Renal pelvis (tissue), 4 donors: ENCODE results near the gene CAMKK2. TPM values are rescaled to one million over a fixed set of nuclear protein-coding genes. Genes with fewer than 3 reads are reported as not detected.
"Not testable (repeated sequence)": the region's sequence is repeated elsewhere in the genome, so short reads cannot be mapped to it uniquely, and the experiment has no call there.

ENCODE experiments used
- DNase-seq: peaks from one replicate; pipeline ENCODE4 v3.0.0-alpha.2; 2013
- polyA plus RNA-seq, 3 donors: library from polyadenylated mRNA; unstranded; fragments of 120-200 nt; gene quantifications; one replicate each; pipeline ENCODE4 v1.2.1, GENCODE V29; 2013; ENCODE audit not compliant: insufficient read length in 3 of 3

Gene CAMKK2
- polyA plus RNA-seq, 3 donors: 36.3 to 41.1 (median 37.2) TPM

- DNase-seq: not testable (repeated sequence)
Measured at GRCh38 chr12:121226871-121227270, 69.6 kb downstream of the CAMKK2 start.

- no peak for DNase-seq
Measured at GRCh38 chr12:121226399-121226798, 70.1 kb downstream of the CAMKK2 start.

DNA sequence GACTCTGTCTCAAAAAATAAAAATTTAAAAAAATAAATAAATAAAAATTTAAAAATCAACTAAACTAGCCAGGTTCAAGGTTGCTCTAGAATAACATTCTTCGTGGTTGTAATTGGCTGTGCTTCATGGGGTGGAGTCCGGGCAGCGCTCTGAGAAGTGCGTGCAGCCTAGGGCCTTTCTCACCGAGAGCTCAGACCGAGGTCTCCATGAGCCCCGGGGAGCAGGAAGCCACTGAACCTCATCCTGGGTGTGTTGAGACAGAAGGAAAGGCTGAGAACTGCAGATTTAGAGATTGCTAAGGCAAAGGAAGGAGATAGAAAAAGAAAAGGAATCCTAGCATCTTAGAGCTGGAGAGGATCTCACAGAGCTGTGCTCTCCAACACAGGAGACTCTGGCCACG, 71.9 kb downstream of the CAMKK2 start:
- no peak for DNase-seq

DNA sequence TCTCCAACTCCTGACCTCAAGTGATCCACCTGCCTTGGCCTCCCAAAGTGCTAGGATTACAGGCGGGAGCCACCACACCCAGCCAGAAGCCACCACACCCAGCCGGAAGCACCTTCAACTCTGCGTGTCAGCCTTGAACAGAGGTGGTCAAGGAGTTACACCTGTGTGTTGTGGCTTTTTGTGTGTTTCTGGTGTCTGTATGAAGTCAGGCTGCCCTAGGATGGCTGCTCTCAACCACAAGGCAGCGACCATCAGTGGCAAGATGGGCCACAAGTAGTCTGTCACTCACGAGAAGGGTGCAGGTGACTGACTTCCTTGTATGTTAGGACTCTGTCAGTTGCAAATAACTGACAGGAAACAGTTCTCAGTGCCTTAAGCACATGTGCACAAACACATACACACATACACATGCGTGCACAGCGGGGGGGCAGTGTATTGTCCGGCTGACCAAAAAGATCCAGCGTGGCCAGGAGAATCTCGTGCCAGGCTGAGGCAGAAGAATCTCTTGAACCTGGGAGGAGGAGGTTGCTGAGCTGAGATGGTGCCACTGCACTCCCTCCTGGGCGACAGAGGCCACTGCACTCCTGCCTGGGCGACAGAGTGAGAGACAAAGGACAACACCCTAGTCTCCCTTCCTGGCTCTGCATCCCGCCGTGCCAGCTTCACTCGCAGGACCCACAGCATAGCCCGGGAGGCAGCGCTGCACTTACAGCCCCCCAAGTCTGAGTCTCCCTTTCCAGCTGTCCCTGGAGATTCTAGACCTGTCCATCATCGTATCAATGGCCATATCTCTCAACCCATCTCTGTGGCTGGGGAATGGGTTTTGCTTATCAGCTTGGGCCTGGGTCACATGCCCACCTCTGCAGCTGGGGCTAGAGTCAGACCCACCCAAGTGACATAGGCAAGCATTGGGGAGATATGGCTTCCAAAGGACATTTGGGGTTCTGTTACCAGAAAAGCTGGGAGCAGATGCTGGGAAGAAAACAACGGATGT, 72.9 kb downstream of the CAMKK2 start:
- no peak for DNase-seq

DNA sequence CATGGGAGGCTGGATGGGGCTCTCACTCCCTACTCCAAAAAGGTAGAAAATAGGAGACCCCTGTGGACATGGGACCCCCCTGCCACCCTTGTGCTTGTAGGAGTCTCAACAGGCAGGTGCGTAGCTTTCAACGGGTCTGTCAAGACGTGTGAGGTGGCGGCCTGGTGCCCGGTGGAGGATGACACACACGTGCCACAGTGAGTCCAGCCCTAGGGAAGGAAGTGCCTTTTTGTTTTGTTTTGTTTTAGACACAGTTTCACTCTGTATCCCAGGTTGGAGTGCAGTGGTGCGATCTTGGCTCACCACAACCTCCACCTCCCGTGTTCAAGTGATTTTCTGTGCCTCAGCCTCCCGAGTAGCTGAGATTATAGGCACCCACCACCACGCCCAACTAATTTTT, 73.7 kb downstream of the CAMKK2 start:
- DNase-seq: no peak

GRCh38 chr12:121219353-121219986, 77.0 kb downstream of the CAMKK2 start:
- DNase-seq: no peak

DNA sequence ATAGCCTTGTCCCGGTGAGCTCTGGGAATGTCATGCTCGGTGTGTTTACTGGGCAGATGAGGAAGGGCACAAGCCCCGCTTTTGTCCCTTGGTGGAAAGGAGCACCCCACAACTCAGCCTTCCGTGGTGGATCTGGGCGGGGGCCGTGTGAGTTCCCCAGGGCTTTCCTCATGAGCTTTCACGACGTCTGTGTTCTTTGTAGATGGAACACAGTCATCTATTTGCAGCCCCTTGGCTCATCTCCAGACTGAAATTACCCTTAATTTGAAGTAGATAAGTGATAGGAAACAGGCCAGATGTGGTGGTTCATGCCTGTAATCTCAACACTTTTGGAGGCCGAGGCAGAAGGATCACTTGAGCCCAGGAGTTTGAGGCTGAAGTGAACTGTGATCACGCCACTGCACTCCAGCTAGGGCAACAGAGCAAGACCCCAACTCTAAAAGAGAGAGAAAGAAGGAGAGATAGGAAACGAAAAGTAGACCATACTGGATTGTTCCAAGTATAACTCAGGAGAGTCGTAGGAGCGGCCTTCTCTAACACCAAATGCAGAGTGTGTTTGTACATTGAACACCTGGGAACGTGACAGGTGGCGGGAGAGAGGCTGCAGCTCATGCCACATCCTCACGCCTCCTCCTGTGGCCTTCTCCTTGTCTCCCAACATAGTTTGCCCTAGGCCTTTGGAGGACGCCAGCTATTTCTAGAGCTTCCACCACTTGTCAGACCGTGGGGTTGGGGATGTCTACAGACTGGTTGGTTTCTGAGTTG, 77.7 kb downstream of the CAMKK2 start:
- DNase-seq: no peak

DNA sequence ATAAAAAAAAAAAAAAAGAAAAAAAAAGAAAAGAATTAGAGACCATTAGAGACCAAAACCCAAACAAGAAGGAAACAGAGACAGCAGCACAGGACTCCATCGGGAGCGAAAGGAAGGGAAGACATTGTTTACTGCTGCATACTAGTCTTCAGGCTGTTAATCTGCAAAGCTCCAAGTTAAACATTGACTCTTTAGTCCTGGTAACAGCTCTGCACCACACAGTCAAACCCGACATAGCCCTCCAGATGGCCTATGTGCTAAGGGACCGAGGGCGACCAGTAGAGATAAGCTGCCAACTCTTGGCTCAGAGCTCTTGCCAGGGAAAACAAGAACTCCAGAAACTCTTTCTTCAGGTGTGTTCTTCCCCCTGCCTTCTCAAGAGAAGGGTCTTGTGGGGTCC, 78.7 kb downstream of the CAMKK2 start:
- DNase-seq: no peak

- DNase-seq: peak; percentile 33
Measured at GRCh38 chr12:121217063-121217462, 79.4 kb downstream of the CAMKK2 start.

GRCh38 chr12:121216102-121216501, 80.4 kb downstream of the CAMKK2 start:
- DNase-seq: no peak

DNA sequence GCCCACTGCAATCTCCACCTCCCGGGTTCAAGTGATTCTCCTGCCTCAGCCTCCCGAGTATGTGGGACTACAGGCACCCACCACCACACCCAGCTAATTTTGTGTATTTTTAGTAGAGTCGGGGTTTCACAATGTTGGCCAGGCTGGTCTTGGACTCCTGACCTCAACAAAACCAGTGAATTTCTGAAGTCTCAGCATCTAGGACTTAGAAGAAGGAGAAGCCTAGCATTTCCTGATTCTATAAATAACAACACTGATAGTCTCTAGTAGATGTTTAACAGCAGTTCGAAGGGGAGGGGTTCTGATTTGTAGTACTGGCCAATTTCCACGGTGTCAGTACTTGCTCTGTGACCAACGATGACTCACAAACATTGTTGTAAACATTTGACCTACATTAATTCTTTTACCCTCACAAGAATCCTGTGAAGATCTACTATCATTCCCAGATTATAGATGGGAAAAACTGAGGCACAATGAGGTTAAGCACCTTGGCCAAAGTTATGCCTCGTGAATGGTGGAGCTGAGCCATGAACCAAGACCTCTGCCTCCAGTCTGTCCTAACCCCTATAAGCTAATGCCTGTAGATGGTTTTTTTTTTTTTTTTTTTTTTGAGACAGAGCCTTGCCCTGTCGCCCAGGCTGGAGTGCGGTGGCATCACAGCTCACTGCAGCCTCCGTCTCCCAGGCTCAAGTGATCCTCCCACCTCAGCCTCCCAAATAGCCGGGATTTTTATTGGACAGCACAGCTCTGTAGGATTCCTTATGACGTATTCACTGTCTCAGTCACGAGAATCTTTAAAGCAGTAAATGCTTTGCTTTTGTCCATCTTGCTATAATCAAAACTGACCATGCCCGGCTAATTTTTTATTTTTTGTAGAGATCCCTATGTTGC, 81.4 kb downstream of the CAMKK2 start:
- DNase-seq: peak; percentile 37

DNA sequence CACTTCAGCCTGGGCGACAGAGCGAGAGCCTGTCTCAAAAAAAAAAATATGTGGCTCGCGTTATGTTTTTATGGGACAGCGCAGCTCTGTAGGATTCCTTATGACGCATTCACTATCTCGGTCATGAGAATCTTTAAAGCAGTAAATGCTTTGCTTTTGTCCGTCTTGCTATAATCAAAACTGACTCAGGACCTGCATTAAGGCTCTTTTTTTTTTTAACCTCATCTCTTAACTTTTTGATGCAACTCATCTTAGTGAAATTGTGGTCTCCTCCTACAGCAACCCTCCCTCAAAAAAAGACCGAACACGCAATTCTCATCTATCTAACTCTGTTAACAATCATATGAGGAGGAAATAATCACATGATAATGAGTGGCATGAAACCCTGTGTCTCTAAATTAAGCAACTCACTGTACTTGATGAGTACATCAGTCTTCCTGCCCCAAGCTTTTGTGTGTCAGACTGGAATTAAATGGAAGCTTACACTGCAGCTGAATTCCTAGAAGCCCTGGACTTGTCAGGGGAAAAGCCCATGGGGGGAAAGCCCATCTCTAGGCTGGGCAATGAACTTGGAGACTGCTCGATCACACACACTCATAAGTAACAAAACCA, 82.2 kb downstream of the CAMKK2 start:
- DNase-seq: no peak

DNA sequence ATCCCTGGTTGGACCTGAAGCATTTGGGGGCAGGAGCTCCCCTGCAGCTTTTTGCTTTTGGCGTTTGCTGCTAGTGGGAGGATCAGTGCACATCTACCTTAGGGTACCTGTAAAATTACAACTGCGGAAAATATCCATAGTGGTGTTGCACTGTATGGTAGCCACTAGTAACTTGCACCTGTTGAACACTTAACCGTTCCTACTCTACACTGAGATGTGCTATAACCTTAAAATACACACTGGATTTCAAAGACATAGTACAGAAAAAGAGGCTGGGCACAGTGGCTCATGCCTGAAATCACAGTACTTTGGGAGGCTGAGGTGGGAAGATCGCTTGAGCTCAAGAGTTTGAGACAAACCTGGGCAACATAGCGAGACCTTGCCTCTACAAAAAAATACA, 83.6 kb downstream of the CAMKK2 start:
- no peak for DNase-seq

DNA sequence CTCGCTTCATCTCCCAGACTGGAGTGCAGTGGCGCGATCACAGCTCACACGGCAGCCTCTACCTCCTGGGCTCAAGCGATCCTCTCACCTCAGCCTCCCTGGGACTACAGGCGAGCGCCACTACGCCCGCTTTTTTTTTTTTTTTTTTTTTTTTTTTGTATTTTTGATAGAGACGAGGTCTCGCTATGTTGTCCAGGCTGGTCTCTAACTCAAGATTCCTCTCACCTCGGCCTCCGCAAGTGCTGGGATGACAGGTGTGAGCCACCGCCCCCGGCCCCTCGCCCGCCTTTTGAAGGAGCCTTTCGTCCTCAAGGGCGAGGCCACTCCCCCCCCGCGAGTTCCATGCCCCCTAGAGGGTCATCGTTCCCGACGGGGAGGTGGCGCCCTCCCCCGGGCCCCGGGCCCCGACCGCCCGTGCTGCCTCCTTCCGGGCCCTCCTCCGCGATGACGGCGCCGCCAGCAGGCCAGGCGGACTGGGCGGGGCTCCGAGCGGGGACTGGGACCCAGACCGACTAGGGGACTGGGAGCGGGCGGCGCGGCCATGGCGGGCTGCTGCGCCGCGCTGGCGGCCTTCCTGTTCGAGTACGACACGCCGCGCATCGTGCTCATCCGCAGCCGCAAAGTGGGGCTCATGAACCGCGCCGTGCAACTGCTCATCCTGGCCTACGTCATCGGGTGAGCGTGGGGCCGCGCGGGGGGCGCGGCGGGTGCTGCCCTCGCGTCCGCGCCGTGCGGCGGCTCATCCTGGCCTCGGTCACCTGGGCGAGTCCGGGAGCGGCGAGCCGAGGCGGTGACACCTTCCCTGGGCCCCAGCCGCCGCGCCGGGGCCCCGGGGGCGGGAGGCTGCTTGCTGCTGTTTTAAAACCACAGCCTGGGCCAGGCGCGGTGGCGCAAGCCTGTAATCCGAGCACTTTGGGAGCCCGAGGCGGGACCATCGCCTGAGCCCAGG, 86.6 kb downstream of the CAMKK2 start, which contains the start of gene P2RX4:
Gene P2RX4 (plus strand): TSS at position 506 of the 949 bp plus-strand sequence. CDS start 36 bp downstream, at position 542.
- peak; percentile 76 for DNase-seq

DNA sequence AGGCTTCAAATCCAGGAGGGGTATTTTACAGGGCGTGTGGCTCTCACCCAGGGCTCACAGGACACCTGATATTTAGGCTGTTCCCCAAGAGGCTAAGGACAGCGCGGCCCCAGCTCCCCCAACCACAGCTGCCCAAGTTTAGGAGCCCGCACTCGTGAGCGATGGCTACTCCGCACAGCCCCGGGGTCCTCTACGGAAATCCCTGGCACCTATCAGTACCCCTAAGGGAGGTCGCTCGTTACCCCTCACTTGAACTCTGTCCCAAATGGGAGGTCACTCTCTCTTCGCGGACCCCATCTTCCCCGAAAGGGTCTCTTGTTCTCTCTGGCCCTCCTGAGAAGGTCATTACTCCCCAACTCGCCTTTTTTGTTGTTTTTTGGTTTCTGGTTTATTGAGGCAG, 87.3 kb downstream of the CAMKK2 start:
- no peak for DNase-seq

DNA sequence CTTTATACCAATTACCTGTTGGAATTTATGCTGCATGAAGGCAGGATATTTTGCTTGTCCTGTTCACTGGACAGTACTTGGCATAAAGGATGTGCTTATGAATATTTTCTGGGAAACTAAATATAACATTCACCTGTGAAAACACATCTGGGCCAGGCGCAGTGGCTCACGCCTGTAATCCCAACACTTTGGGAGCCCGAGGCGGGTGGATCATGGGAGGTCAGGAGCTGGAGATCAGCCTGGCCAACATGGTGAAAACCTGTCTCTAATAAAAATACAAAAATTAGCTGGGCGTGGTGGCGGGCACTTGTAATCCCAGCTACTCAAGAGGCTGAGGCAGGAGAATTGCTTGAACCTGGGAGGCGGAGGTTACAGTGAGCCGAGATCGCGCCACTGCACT, 87.9 kb downstream of the CAMKK2 start:
- DNase-seq: not testable (repeated sequence)

- no peak for DNase-seq
Measured at GRCh38 chr12:121205491-121205890, 91.0 kb downstream of the CAMKK2 start.

DNA sequence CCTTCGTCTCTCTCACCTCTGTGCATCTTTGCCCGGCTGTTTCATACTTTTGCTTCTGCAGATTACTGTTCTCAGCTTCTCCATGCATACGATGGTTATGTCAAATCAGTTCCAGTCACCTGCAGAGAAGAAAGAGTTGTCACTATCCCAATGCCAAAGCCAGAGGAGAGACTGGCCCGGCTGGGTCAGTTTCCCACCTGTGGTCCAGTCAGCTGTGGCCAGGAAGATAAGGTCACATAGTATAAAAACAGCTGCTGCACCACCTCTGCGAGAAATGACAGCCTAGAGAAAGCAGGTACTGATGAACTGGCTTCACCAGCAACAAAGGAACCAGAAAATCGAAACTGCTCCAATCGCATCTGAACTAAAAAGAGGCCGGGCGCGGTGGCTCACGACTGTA, 93.0 kb downstream of the CAMKK2 start:
- DNase-seq: no peak
